OCI-LY1 (cell line): Measurements from ENCODE around the gene PKD2L2.
A peak's percentile ranks its signal among the peaks of the same experiment; 100 is the strongest.

ENCODE experiments used
- H2AFZ ChIP-seq: fragments of 200-600 bp; sonication (generic), shearing (Covaris generic); 2 replicates; pipeline ENCODE4 v1.6.0; 2014; ENCODE audit warnings: antibody characterized with exemption, mild to moderate bottlenecking, low read length
- H3F3A ChIP-seq: fragments of 200-600 bp; sonication (generic), shearing (Covaris generic); 2 replicates; pipeline ENCODE4 v1.6.0; 2014; ENCODE audit warnings: mild to moderate bottlenecking, antibody characterized with exemption, low read length, moderate library complexity; ENCODE audit not compliant: insufficient read depth
- H3K27ac ChIP-seq: fragments of 200-600 bp; sonication (generic); 2 replicates; pipeline ENCODE4 v1.5.1; 2014; ENCODE audit warnings: low read length, mixed run types, mild to moderate bottlenecking, low read depth; ENCODE audit not compliant: poor library complexity, severe bottlenecking
- H3K27me3 ChIP-seq: fragments of 200-600 bp; sonication (generic); 2 replicates; pipeline ENCODE4 v1.6.0; 2014; ENCODE audit warnings: antibody characterized with exemption, mild to moderate bottlenecking, low read length, moderate library complexity; ENCODE audit not compliant: insufficient read depth
- H3K36me3 ChIP-seq: fragments of 200-600 bp; sonication (generic); 2 replicates; pipeline ENCODE4 v1.6.1; 2014; ENCODE audit warnings: mild to moderate bottlenecking, antibody characterized with exemption, low read length, moderate library complexity, mixed read lengths; ENCODE audit not compliant: insufficient read depth
- H3K4me1 ChIP-seq: fragments of 200-600 bp; sonication (generic); 2 replicates; pipeline ENCODE4 v1.5.1; 2014; ENCODE audit warnings: mild to moderate bottlenecking, low read length, moderate library complexity; ENCODE audit not compliant: insufficient read depth, severe bottlenecking
- H3K4me2 ChIP-seq: fragments of 200-600 bp; sonication (generic), shearing (Covaris generic); 2 replicates; pipeline ENCODE4 v1.6.1; 2014; ENCODE audit warnings: low read length
- H3K4me3 ChIP-seq: fragments of 200-600 bp; sonication (generic); 2 replicates; pipeline ENCODE4 v1.5.1; 2014; ENCODE audit warnings: low read length, low read depth, mild to moderate bottlenecking, mixed read lengths; ENCODE audit not compliant: poor library complexity, severe bottlenecking
- H3K79me2 ChIP-seq: fragments of 200-600 bp; shearing (Covaris generic); 2 replicates; pipeline ENCODE4 v1.6.1; 2016; ENCODE audit warnings: mixed run types, low read length, mixed read lengths; ENCODE audit not compliant: insufficient read depth
- H3K9ac ChIP-seq: fragments of 200-600 bp; sonication (generic), shearing (Covaris generic); 2 replicates; pipeline ENCODE4 v1.6.1; 2014; ENCODE audit warnings: mild to moderate bottlenecking, low read length, mixed read lengths
- H3K9me2 ChIP-seq: fragments of 200-600 bp; sonication (generic), shearing (Covaris generic); 2 replicates; pipeline ENCODE4 v1.6.1; 2014; ENCODE audit warnings: low read depth, mild to moderate bottlenecking, low read length, mixed read lengths
- H3K9me3 ChIP-seq: fragments of 200-600 bp; shearing (Covaris generic); 2 replicates; pipeline ENCODE4 v1.6.1; 2014; ENCODE audit warnings: low read length, mixed read lengths
- H4K20me1 ChIP-seq: fragments of 200-600 bp; sonication (generic), shearing (Covaris generic); 2 replicates; pipeline ENCODE4 v1.6.0; 2016; ENCODE audit warnings: mild to moderate bottlenecking, low read length; ENCODE audit not compliant: insufficient read depth
- CTCF ChIP-seq: fragments of 200-600 bp; sonication (generic), shearing (Covaris generic); IDR thresholded peaks from 2 replicates; pipeline ENCODE4 v1.5.1; 2017; ENCODE audit warnings: mild to moderate bottlenecking, antibody characterized with exemption, low read length, moderate library complexity, mixed read lengths
- EZH2 ChIP-seq: fragments of 200-600 bp; sonication (generic), shearing (Covaris generic); IDR thresholded peaks from 2 replicates; pipeline ENCODE4 v1.8.0; 2017; ENCODE audit warnings: borderline replicate concordance, mixed run types, mild to moderate bottlenecking, antibody characterized with exemption, low read length, moderate library complexity, mixed read lengths

The PKD2L2 gene

GRCh38 chr5:137888863-137889759, at the start of gene PKD2L2:
TSS of gene PKD2L2 (plus strand) at chr5:137889457. CDS start at chr5:137889492, 35 bp downstream.
- Histone ChIP-seq H3K4me3 (peak within 1 kb of the TSS; percentile 69), H2AFZ (peak within 1 kb of the TSS; percentile 54), H3K36me3 (no peaks in the 10 kb centered on the region), H3K4me2 (peak within 1 kb of the TSS; percentile 85), H3K9me3 (no peaks in the 10 kb centered on the region), H3K9ac (peak within 1 kb of the TSS; percentile 82), H4K20me1 (no peaks in the 10 kb centered on the region), H3K9me2 (no peaks in the 10 kb centered on the region), H3K79me2 (no peaks in the 10 kb centered on the region), H3K4me1 (peaks cover 31% of the 10 kb centered on the region), H3K27me3 (no peaks in the 10 kb centered on the region), H3K27ac (peak within 1 kb of the TSS; percentile 19), H3F3A (no peaks in the 10 kb centered on the region)
- TF ChIP-seq CTCF (peak; percentile 42; the same call in 1 of the 2 replicates), EZH2 (no peak)

- Histone ChIP-seq H4K20me1 (no peaks in the 10 kb centered on the region), H3K4me1 (no peaks in the 10 kb centered on the region), H3K9me3 (no peaks in the 10 kb centered on the region), H3K36me3 (no peaks in the 10 kb centered on the region), H3F3A (no peaks in the 10 kb centered on the region), H3K9me2 (no peaks in the 10 kb centered on the region), H3K27me3 (no peaks in the 10 kb centered on the region), H3K27ac (no peak overlapping the region), H2AFZ (no peak overlapping the region), H3K4me3 (no peak overlapping the region), H3K79me2 (no peaks in the 10 kb centered on the region), H3K4me2 (no peak overlapping the region), H3K9ac (no peak overlapping the region)
- TF ChIP-seq EZH2, result no peak
- TF ChIP-seq CTCF, result no peak
These were observed 47.0 kb upstream of the PKD2L2 start for GRCh38 chr5:137842296-137842695.

GRCh38 chr5:137843676-137844299, 45.5 kb upstream of the PKD2L2 start:
- TF ChIP-seq EZH2 (no peak), CTCF (no peak)
- Histone ChIP-seq H3K9me3 (no peaks in the 10 kb centered on the region), H3K27me3 (no peaks in the 10 kb centered on the region), H3K27ac (no peak overlapping the region), H3K79me2 (no peaks in the 10 kb centered on the region), H3K36me3 (no peaks in the 10 kb centered on the region), H3K9ac (no peak overlapping the region), H3F3A (no peaks in the 10 kb centered on the region), H3K4me2 (no peak overlapping the region), H2AFZ (no peak overlapping the region), H3K9me2 (no peaks in the 10 kb centered on the region), H4K20me1 (no peaks in the 10 kb centered on the region), H3K4me3 (no peak overlapping the region), H3K4me1 (no peaks in the 10 kb centered on the region)
